Naive thymus-derived CD8-positive, alpha-beta T cell (primary cell): ENCODE results near the gene FCGR2B. TPM values are rescaled to one million over a fixed set of nuclear protein-coding genes. Genes with fewer than 3 reads are reported as not detected.
A peak's percentile ranks its signal among the peaks of the same experiment; 100 is the strongest.
"Not testable (repeated sequence)": the region's sequence is repeated elsewhere in the genome, so short reads cannot be mapped to it uniquely, and the experiment has no call there.

Source experiments
- ATAC-seq, 2 donors: fragments of 150-1000 bp; cut with Tn5 transposase in 1 of 2; sonication (Bioruptor Pico), chemical (Tn5 transposase) in 1 of 2; 1 replicate in 1 of 2; 2 replicates in 1 of 2; pipeline ENCODE4 v1.10.0; 2021; ENCODE audit warnings: mild to moderate bottlenecking in 2 of 2, moderate library complexity in 2 of 2
- POLR2A ChIA-PET: fragments of 350-600 bp; sonication (Branson Sonifier 250); formaldehyde crosslinking; loops from one replicate; lab custom pipeline; 2021; ENCODE audit warnings: antibody characterized with exemption; lab: Charles Lee
- DNase-seq, 10 donors: peaks; one replicate each; pipeline versions ENCODE4 v3.0.0 to v3.0.0-alpha.2; 2020 to 2022
- H3K27ac Mint-ChIP-seq, 10 donors: one replicate each; pipeline ENCODE4 v1.8.0; 2020 to 2022; ENCODE audit warnings: mild to moderate bottlenecking in 10 of 10, mixed read lengths in 10 of 10, moderate library complexity in 4 of 10, inconsistent platforms in 1 of 10
- H3K27me3 Mint-ChIP-seq, 5 donors: one replicate each; pipeline ENCODE4 v1.8.0; 2021 to 2022; ENCODE audit warnings: mixed read lengths in 5 of 5
- H3K36me3 Mint-ChIP-seq, 3 donors: one replicate each; pipeline ENCODE4 v1.8.0; 2020 to 2022; ENCODE audit warnings: mixed read lengths in 3 of 3, mild to moderate bottlenecking in 2 of 3, inconsistent platforms in 1 of 3
- H3K4me1 Mint-ChIP-seq, 4 donors: one replicate each; pipeline ENCODE4 v1.8.0; 2021 to 2022; ENCODE audit warnings: mixed read lengths in 4 of 4
- H3K4me3 Mint-ChIP-seq, 10 donors: one replicate each; pipeline ENCODE4 v1.8.0; 2020 to 2022; ENCODE audit warnings: mild to moderate bottlenecking in 10 of 10, mixed read lengths in 10 of 10, moderate library complexity in 6 of 10, inconsistent platforms in 1 of 10
- H3K9me3 Mint-ChIP-seq, 9 donors: one replicate each; pipeline ENCODE4 v1.8.0; 2020 to 2022; ENCODE audit warnings: mixed read lengths in 9 of 9, mild to moderate bottlenecking in 3 of 9, inconsistent platforms in 1 of 9, moderate library complexity in 1 of 9
- polyA plus RNA-seq, 3 donors: library from polyadenylated mRNA; unstranded; fragments of 300-500 nt; fragmentation: Illumina TruSeq; gene quantifications; one replicate each; pipeline ENCODE4 v1.2.3, GENCODE V29; 2021
- total RNA-seq, 8 experiments: library from RNA in 2 of 8; stranded (reverse) in 2 of 8; gene quantifications; one replicate each; pipeline ENCODE4 v1.2.3 and lab custom pipeline; 2021 to 2026

The FCGR2B gene
- total and polyA plus RNA-seq, 5 experiments from 2014 or later: 0.16 to 3.5 (median 1.7) TPM; not detected in 1

GRCh38 chr1:161693020-161693712 is 30.2 kb downstream of the FCGR2B start:
- H3K36me3 Mint-ChIP-seq, H3K4me3 Mint-ChIP-seq, DNase-seq, ATAC-seq, H3K27ac Mint-ChIP-seq, POLR2A ChIA-PET, H3K4me1 Mint-ChIP-seq: not testable (repeated sequence)
- Mint-ChIP-seq H3K27me3 (peaks cover 21 to 57% (median 45%) of the 10 kb centered on the region in 5 donors), H3K9me3 (peaks cover 0 to 17% (median 0%) of the 10 kb centered on the region in 9 donors)

- Mint-ChIP-seq H3K9me3 (peaks cover 0 to 17% (median 0%) of the 10 kb centered on the region in 9 donors), H3K27me3 (peaks cover 10 to 30% (median 28%) of the 10 kb centered on the region in 5 donors)
- POLR2A ChIA-PET, H3K36me3 Mint-ChIP-seq, H3K4me1 Mint-ChIP-seq, DNase-seq, H3K27ac Mint-ChIP-seq, H3K4me3 Mint-ChIP-seq, ATAC-seq: not testable (repeated sequence)
Measured at GRCh38 chr1:161698302-161698701, 35.4 kb downstream of the FCGR2B start.

GRCh38 chr1:161702250-161702649 is 39.3 kb downstream of the FCGR2B start:
- no peak overlapping the region for H3K4me3 Mint-ChIP-seq
- H3K36me3 Mint-ChIP-seq: no peaks in the 10 kb centered on the region
- no peak overlapping the region for H3K27ac Mint-ChIP-seq
- no peaks in the 10 kb centered on the region for H3K9me3 Mint-ChIP-seq
- peaks cover 0 to 4% (median 0%) of the 10 kb centered on the region in 4 donors for H3K4me1 Mint-ChIP-seq
- H3K27me3 Mint-ChIP-seq: peaks cover 0 to 5% (median 0%) of the 10 kb centered on the region in 5 donors
- ATAC-seq (no peak), DNase-seq (no peak)
- POLR2A ChIA-PET: no interaction called here

DNA sequence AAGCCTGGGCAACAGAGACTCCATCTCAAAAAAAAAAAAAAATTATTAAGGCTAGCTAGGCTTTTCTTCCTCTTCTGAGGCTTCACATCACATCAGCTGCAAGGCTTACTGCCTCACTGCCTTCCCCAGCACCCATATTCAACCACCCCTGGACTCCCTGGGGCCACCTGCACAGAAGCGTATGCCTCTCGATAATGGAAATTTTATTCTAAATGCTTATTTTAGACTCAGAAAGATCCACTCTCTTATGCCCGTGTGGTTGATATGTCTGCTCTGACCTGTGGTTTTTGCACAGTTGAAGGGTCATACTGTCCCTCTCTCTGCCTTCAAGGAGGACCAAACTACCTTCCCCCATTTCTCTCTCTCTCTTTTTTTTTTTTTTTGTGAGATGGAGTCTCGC is 42.6 kb downstream of the FCGR2B start:
- peaks cover 0 to 8% (median 4%) of the 10 kb centered on the region in 5 donors for H3K27me3 Mint-ChIP-seq
- POLR2A ChIA-PET: no interaction called here

GRCh38 chr1:161706113-161706481 is 43.2 kb downstream of the FCGR2B start:
- no peak overlapping the region for H3K4me3 Mint-ChIP-seq
- H3K9me3 Mint-ChIP-seq: no peaks in the 10 kb centered on the region
- no peaks in the 10 kb centered on the region for H3K36me3 Mint-ChIP-seq
- H3K27ac Mint-ChIP-seq: no peak overlapping the region
- POLR2A ChIA-PET: interaction anchor here (1.0 kb wide), 1 partner anchor 19 kb away, joined by 5 read pairs; no protein-coding TSS in a partner anchor
- DNase-seq (no peak), ATAC-seq (no peak)
- peaks cover 0 to 15% (median 2%) of the 10 kb centered on the region in 4 donors for H3K4me1 Mint-ChIP-seq
- H3K27me3 Mint-ChIP-seq: peaks cover 0 to 8% (median 4%) of the 10 kb centered on the region in 5 donors

More for the DNA sequence above, 42.6 kb downstream of the FCGR2B start:
- Mint-ChIP-seq H3K36me3 (no peaks in the 10 kb centered on the region), H3K4me1 (peaks cover 0 to 15% (median 2%) of the 10 kb centered on the region in 4 donors), H3K9me3 (no peaks in the 10 kb centered on the region), H3K27ac (peak overlapping the region in 1 of 10 donors; percentile 50), H3K4me3 (peak overlapping the region in 1 of 10 donors; percentile 48)
- ATAC-seq: peak in 1 of 2 donors; percentile 60
- DNase-seq: no peak

- no peaks in the 10 kb centered on the region for H3K9me3 Mint-ChIP-seq
- H3K27me3 Mint-ChIP-seq: peaks cover 0 to 8% (median 4%) of the 10 kb centered on the region in 5 donors
- no peak within 1 kb of the TSS for H3K4me3 Mint-ChIP-seq
- DNase-seq (no peak), ATAC-seq (peak in 1 of 2 donors; percentile 41)
- no peak within 1 kb of the TSS for H3K27ac Mint-ChIP-seq
- H3K4me1 Mint-ChIP-seq: peaks cover 0 to 15% (median 2%) of the 10 kb centered on the region in 4 donors
- no peaks in the 10 kb centered on the region for H3K36me3 Mint-ChIP-seq
- POLR2A ChIA-PET: interaction anchor here (1.0 kb wide), 1 partner anchor 19 kb away, joined by 5 read pairs; no protein-coding TSS in a partner anchor
Measured at GRCh38 chr1:161706482-161707347, 43.8 kb downstream of the FCGR2B start, which contains the start of gene FCRLA. TSS of gene FCRLA (plus strand) at chr1:161707229. CDS start at chr1:161707265, 36 bp downstream.

DNA sequence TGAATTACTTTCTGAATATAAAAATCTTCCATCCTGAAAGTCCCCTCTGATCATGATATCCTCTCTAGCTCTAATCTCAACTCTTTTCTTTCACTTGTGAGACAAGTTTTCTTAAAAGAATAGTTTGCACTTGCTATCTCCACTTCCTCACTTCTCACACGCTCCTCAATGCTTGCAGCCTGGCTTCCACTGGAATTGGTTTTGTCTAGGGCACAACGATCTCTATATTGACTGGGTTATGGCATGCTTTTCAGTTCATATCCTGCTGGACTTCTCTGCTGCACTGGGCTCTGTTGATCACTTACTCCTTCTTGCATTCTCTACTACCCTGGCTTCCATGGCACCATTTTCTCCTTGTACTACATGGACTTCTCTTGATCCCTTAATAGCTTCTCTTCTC is 44.6 kb downstream of the FCGR2B start:
- H3K9me3 Mint-ChIP-seq: no peaks in the 10 kb centered on the region
- H3K4me3 Mint-ChIP-seq: no peak overlapping the region
- ATAC-seq (no peak), DNase-seq (no peak)
- H3K27ac Mint-ChIP-seq: no peak overlapping the region
- H3K36me3 Mint-ChIP-seq: no peaks in the 10 kb centered on the region
- POLR2A ChIA-PET: interaction anchor here (1.0 kb wide), 1 partner anchor 20 kb away, joined by 5 read pairs; no protein-coding TSS in a partner anchor
- peaks cover 0 to 15% (median 2%) of the 10 kb centered on the region in 4 donors for H3K4me1 Mint-ChIP-seq
- H3K27me3 Mint-ChIP-seq: peaks cover 0 to 8% (median 5%) of the 10 kb centered on the region in 5 donors

GRCh38 chr1:161709373-161709772 is 46.4 kb downstream of the FCGR2B start:
- POLR2A ChIA-PET: no interaction called here
- H3K27ac Mint-ChIP-seq: peak overlapping the region in 1 of 10 donors; percentile 21

GRCh38 chr1:161710560-161710959 is 47.6 kb downstream of the FCGR2B start:
- Mint-ChIP-seq H3K36me3 (no peaks in the 10 kb centered on the region), H3K4me1 (peaks cover 0 to 11% (median 2%) of the 10 kb centered on the region in 4 donors), H3K4me3 (no peak overlapping the region), H3K9me3 (no peaks in the 10 kb centered on the region), H3K27me3 (peaks cover 8 to 13% (median 8%) of the 10 kb centered on the region in 5 donors), H3K27ac (no peak overlapping the region)
- POLR2A ChIA-PET: no interaction called here
- DNase-seq (no peak), ATAC-seq (no peak)

More at GRCh38 chr1:161709373-161709772, 46.4 kb downstream of the FCGR2B start:
- H3K9me3 Mint-ChIP-seq: no peaks in the 10 kb centered on the region
- ATAC-seq (no peak), DNase-seq (no peak)
- H3K4me1 Mint-ChIP-seq: peaks cover 0 to 15% (median 2%) of the 10 kb centered on the region in 4 donors
- no peaks in the 10 kb centered on the region for H3K36me3 Mint-ChIP-seq
- H3K4me3 Mint-ChIP-seq: peak overlapping the region in 1 of 10 donors; percentile 63
- H3K27me3 Mint-ChIP-seq: peaks cover 0 to 8% (median 5%) of the 10 kb centered on the region in 5 donors

DNA sequence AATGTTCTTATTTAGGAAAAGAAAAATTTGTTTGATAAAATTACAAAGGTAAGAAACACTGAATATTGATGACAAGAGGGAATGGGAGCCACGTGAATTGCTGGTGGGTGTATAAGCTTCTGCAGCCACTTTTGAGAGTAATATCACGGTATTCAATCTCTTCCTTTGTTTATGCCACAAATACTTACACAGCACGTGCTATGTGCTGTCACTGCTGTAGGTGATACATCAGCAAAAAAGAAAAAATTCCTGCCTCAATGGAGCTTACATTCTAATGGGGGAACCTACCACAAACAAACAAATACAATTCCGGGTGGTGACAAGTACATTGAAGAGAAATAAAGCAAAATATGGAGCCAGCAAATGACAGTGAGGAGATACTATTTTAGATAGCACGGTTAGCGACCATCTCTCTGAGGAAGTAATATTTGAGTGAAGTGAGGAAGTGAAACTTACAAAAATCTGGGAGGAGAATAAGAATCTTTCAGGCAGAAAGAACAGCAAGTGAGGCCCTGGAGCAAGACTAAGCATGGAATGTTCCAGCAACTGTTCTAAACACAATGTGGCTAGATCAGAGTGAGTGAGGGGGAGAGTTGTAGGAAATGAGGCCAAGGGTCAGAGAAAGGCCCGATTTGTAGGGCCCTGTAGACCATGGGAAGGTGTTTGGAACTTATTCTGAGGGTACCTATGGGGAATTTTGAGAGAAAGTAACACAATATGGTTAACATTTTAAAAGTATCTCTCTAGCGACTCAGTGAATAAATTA is 55.8 kb downstream of the FCGR2B start:
- H3K27ac Mint-ChIP-seq: peak overlapping the region in 3 of 10 donors; percentile 2 to 18 (median 16)
- H3K9me3 Mint-ChIP-seq: no peaks in the 10 kb centered on the region
- peaks cover 0 to 36% (median 3%) of the 10 kb centered on the region in 4 donors for H3K4me1 Mint-ChIP-seq
- DNase-seq: no peak
- no peak for ATAC-seq
- peaks cover 4 to 17% (median 11%) of the 10 kb centered on the region in 5 donors for H3K27me3 Mint-ChIP-seq
- POLR2A ChIA-PET: interaction anchor here (0.7 kb wide), 1 partner anchor 11 kb away, joined by 3 read pairs; no protein-coding TSS in a partner anchor
- H3K4me3 Mint-ChIP-seq: peak overlapping the region in 1 of 10 donors; percentile 33
- no peaks in the 10 kb centered on the region for H3K36me3 Mint-ChIP-seq

- peaks cover 0 to 38% (median 3%) of the 10 kb centered on the region in 4 donors for H3K4me1 Mint-ChIP-seq
- POLR2A ChIA-PET: no interaction called here
- ATAC-seq: no peak
- H3K4me3 Mint-ChIP-seq: no peak overlapping the region
- H3K9me3 Mint-ChIP-seq: no peaks in the 10 kb centered on the region
- DNase-seq: no peak
- H3K27me3 Mint-ChIP-seq: peaks cover 4 to 17% (median 11%) of the 10 kb centered on the region in 5 donors
- H3K36me3 Mint-ChIP-seq: no peaks in the 10 kb centered on the region
- H3K27ac Mint-ChIP-seq: peak overlapping the region in 1 of 10 donors; percentile 18
Measured at GRCh38 chr1:161719325-161719611, 56.3 kb downstream of the FCGR2B start.

GRCh38 chr1:161720422-161720821 is 57.5 kb downstream of the FCGR2B start:
- no peak overlapping the region for H3K27ac Mint-ChIP-seq
- POLR2A ChIA-PET: interaction anchor here (0.7 kb wide), 1 partner anchor 180 kb away, joined by 3 read pairs; no protein-coding TSS in a partner anchor
- no peaks in the 10 kb centered on the region for H3K36me3 Mint-ChIP-seq

More at GRCh38 chr1:161720422-161720821, 57.5 kb downstream of the FCGR2B start:
- no peaks in the 10 kb centered on the region for H3K9me3 Mint-ChIP-seq
- H3K4me3 Mint-ChIP-seq: no peak overlapping the region
- ATAC-seq (no peak), DNase-seq (no peak)
- peaks cover 6 to 43% (median 9%) of the 10 kb centered on the region in 4 donors for H3K4me1 Mint-ChIP-seq
- H3K27me3 Mint-ChIP-seq: peaks cover 4 to 12% (median 7%) of the 10 kb centered on the region in 5 donors
